Hematopoietic multipotent progenitor cell (in vitro differentiated cells): ENCODE measurements around the gene SLC4A5. TPM values are rescaled to one million over a fixed set of nuclear protein-coding genes. Genes with fewer than 3 reads are reported as not detected.

Source experiments
- DNase-seq, 3 donors: peaks; one replicate each; pipeline ENCODE4 v3.0.0-alpha.2; 2011 to 2015; ENCODE audit warnings: low read depth in 2 of 3, low spot score in 2 of 3
- total RNA-seq: library from RNA; depleted of rRNA; stranded (reverse); fragments of >200 nt; gene quantifications from one replicate; pipeline ENCODE4 v1.2.3, GENCODE V29; 2012

Gene SLC4A5
- total RNA-seq = 4.3 TPM

- no peak for DNase-seq
Observed at GRCh38 chr2:74343316-74343715, at the start of gene SLC4A5. SLC4A5 (minus strand) TSS chr2:74343416; CDS start chr2:74315023, 28,393 bp downstream.

DNA sequence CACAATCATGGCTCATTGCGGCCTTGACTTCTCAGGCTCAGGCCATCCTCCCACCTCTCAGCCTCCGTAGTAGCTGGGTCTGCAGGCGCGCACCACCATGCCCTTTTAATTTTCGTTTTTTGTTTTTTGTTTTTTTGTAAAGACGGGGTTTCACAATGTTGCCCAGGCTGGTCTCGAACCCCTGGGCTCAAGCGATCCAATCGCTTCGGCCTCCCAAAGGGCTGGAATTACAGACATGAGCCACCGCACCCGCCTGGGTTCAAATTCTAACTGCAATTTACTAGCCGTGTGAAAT lies 49.2 kb upstream of the SLC4A5 start:
- no peak for DNase-seq

DNA sequence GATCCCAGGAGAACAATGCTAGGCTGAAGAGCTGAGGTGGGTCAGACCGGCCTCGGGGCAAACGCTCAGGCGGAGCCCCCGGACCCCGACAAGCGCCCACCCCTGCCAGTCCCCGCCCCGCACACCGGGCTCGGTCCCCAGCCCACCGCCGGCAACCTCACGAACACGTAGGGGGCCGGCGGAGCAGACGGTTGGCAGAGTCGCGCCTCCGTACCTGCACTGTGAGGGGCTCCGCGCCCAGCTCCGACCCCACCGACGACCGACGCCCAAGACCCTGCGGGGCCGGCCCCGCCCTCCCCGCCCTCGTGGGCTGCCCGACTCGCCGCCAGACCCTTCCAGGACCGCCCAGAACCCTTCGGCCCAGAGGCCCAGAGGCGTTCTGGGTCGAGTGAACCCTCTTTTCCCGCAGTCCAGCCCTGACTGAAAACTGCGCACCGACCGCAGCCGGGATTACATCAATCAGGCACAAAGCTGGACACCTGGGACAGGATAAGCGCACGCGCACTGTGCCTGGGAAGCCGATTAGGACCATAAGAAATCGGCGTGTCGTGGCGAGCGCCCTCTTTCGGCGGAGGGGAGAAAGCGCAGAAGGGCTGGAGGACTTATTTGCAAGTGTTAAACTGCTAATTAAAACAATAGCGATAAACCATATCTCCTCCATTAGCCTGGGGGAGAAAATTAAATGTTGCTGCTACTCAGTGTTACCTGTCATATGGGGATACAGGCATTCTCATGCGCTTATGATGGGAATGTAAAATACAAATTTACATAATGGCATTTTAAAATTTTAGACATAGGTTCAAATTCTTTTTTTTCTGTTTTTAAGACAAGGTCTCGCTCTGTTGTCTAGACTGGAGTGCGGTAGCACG lies 48.6 kb upstream of the SLC4A5 start:
- DNase-seq = peak; percentile 94 to 98 (median 97)

DNA sequence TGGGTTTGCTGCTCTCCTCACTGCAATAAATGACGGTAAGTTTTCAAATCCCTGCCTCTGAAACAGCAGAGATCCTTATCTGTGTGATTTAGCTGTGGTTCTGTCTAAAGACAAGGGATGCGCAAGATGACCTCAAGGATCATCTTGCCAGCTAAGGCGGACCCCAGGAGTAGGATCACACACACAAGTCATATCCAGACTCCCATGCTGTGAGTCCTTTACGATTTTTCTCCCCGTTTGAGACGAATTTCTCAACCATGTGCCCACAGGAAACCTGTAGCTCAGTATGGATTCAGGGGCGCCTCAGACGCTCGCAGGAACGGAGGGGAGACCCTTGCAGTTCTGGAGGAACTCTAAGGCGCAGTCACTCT lies 48.0 kb upstream of the SLC4A5 start:
- DNase-seq = no peak

GRCh38 chr2:74390606-74391005 lies 47.4 kb upstream of the SLC4A5 start:
- DNase-seq = no peak

DNA sequence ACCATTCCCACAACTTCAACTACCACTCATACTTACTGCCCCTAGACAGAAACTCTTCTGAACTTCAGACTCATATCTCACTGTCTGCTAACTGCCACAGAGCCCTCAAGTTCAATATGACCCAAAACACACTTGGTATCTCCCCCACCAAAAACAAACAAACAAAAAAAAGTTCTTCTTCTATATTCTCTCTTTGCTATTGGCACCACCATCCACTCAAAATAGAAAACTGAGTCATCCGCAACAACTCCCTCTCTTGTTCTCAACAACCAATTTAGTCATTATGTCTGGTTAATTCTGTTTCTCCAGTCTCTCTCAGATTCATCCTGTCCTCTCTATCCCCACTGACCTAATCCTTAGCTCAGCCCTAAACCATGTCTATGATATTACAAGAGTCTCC lies 44.1 kb upstream of the SLC4A5 start:
- DNase-seq = no peak

- no peak for DNase-seq
Observed at GRCh38 chr2:74385396-74385795, 42.2 kb upstream of the SLC4A5 start.

DNA sequence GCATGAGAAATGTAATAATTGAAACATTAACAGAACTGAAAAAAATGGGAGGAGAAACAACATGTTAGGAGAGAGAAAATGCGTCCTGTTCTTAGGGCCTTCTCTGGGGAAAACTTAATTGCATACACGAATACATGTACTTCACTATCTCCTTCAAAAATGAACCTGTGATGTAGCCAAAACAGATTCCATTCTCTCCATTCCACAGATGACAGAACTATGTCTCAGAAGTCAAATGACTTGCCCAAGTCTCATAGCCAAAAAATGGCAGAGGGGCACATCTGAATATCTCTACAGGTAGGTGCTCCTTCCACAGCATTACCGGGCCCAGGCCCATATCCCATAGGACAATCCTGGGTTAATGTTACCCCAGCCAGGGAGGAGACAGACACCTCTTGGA lies 40.8 kb upstream of the SLC4A5 start:
- DNase-seq = no peak

- DNase-seq = no peak
Observed at GRCh38 chr2:74383254-74383653, 40.0 kb upstream of the SLC4A5 start.

- no peak for DNase-seq
Observed at GRCh38 chr2:74381751-74382150, 38.5 kb upstream of the SLC4A5 start.

GRCh38 chr2:74379851-74380789 lies 36.9 kb upstream of the SLC4A5 start, which contains the start of gene DCTN1:
DCTN1 (minus strand) TSS chr2:74380311; CDS start chr2:74380037, 274 bp downstream.
- DNase-seq = no peak

GRCh38 chr2:74378007-74378406 lies 34.8 kb upstream of the SLC4A5 start:
- DNase-seq = no peak

- DNase-seq = peak in 1 of 3 donors; percentile 15
Observed at GRCh38 chr2:74375838-74376237, 32.6 kb upstream of the SLC4A5 start.

DNA sequence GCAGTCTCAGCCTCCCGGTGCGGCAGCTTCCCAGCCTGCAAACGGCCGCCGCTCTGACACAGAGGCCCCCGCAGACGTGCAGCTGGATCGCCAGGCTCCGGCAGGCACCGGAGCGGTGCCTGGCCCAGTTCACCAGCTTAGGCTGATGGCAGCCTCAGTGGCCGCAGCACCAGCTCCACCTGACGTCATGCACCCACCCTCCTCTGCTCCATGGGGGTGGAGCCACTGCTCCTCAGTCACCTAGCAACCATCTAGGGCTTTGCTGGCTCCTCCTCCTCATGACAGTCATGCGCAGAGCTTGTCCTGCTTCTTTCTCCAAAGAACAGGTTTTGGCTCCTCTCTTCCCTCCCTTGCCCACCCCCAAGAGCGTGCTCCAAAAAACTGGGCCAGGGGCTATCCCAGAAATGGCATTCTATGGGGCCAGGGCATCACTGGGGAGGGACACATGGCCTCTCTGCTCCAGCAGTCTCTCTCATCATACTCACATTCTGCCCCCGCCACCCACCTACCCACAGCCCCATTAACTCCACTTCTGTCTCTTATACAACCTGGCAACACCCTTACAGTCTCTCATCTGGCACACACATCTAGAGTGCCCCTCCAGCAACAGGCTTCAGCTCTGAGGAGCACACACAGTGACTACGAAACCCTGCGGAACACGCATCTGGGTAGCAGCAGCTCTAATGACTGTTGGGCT lies 31.4 kb upstream of the SLC4A5 start:
- DNase-seq = no peak

DNA sequence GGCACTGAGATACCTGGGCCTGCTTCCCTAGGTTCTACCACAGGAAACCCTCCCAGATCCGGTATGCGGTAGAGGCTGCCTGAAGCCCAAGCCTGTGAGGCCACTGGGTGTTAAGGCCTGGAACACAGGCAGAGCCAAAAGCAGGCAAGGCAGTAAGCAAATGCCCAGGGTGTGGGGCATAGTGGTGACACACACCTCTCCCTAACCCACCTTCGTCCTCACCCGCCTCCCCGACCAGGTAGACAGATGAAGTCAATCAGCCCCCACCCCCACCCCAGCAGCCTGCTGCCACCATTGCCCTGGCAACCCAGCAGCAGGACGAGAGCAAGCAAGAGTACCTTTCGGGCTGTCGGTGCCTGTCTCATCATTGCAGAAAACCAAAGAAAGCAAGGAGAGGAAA lies 30.8 kb upstream of the SLC4A5 start:
- DNase-seq = no peak

- DNase-seq = no peak
Observed at GRCh38 chr2:74373221-74373676, 30.0 kb upstream of the SLC4A5 start.

GRCh38 chr2:74372674-74373073 lies 29.5 kb upstream of the SLC4A5 start:
- DNase-seq = no peak

GRCh38 chr2:74371421-74371820 lies 28.2 kb upstream of the SLC4A5 start:
- no peak for DNase-seq

GRCh38 chr2:74369976-74370375 lies 26.8 kb upstream of the SLC4A5 start:
- no peak for DNase-seq

GRCh38 chr2:74368499-74368898 lies 25.3 kb upstream of the SLC4A5 start:
- DNase-seq = no peak

DNA sequence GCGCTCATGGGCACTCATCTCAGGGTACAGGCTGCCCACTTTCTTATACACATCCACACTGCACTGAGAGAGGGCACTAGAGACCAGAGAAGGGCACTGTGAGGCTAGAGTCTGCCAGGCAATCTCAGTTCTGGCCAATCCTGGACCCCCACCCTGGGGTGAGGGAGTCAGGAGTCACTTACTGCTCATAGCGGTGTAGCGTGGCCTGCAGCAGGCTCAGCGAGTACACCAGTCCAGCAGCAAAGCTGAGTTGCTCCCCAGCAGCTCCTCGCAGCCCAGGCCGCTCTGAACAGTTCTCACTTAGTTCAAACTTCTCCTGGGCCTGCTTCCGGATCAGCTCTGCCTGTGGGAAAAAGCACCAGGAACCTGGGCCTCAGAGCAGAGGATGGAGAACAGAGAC lies 24.6 kb upstream of the SLC4A5 start:
- no peak for DNase-seq
